PFSK-1 (cell line): ENCODE data around the gene RUFY1.

Experiments used
- FOXP2 ChIP-seq: optimal IDR thresholded peaks from 2 replicates; pipeline ENCODE3; 2011; ENCODE audit warnings: borderline replicate concordance, control low read depth, inconsistent platforms; ENCODE audit not compliant: insufficient read depth; ENCODE audit errors: extremely low read length, extremely low read depth
- POLR2AphosphoS5 ChIP-seq: IDR thresholded peaks from 2 replicates; pipeline ENCODE4 v1.6.1; 2012; ENCODE audit warnings: low read depth, mild to moderate bottlenecking, control low read depth, low read length, moderate library complexity
- SIN3A ChIP-seq: IDR thresholded peaks from 2 replicates; pipeline ENCODE4 v1.6.1; 2012; ENCODE audit warnings: mild to moderate bottlenecking, low read length, moderate library complexity, borderline replicate concordance; ENCODE audit not compliant: insufficient read depth
- TAF1 ChIP-seq: IDR thresholded peaks from 2 replicates; pipeline ENCODE4 v1.6.1; 2012; ENCODE audit warnings: low read length, control low read depth, borderline replicate concordance; ENCODE audit not compliant: insufficient read depth
- TF ChIP-seq, protein P1 (sequence below), 2 experiments: IDR thresholded peaks; 2 replicates each; pipeline versions ENCODE4 v1.6.1 to v1.8.0; 2011 to 2012; ENCODE audit warnings: low read depth in 2 of 2, low read length in 2 of 2, control low read depth in 1 of 2, inconsistent platforms in 1 of 2, mild to moderate bottlenecking in 1 of 2, moderate library complexity in 1 of 2; ENCODE audit not compliant: insufficient read depth in 1 of 2

The RUFY1 gene

GRCh38 chr5:179610903-179611265, 60.5 kb downstream of the RUFY1 start:
- TF ChIP-seq POLR2AphosphoS5 (0 out of 2 replicates have a peak, but pooled peaks have one; percentile 9), FOXP2 (no peak), SIN3A (no peak)

DNA sequence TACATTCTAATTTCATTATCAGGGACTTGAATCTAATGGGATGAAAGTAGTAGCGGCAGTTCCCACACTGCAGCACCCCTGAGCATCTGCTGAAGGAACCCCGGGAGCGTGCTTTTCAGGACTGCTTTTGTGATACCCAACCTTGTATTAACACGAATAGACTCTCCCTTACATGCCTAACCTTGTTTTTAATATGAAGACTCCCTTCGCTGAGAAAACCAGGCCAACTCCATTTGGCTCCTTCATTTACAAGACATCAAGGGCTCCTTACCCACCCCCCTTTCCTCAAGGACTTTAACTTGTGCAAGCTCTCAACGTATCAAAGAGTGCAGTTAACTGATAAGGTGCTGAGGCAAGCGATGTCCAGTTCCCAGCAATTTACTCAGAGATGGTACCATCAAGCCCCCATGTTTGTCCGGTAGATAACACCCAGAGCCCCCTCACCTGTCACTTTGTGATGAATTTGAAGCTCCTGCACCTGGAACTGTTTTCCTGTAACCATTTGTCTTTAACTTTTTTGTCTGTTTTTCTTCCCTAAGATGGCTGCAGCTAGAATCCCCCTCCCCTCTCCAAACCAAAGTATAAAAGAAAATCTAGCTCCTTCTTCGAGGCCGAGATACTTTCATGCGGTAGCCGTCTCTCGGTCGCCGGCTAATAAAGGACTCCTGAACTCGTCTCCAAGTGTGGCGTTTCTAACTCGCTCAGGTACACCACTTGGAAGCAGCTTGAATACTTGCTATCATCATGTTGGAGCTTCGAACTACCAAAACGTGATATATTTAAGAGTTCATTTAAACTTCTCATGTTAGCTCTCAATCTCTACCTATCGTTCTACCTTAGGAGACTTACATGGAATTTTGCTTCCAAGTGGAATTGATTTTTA, 62.5 kb downstream of the RUFY1 start:
- TF ChIP-seq FOXP2: no peak
- 0 out of 2 replicates have a peak, but pooled peaks have one; percentile 74 for TF ChIP-seq POLR2AphosphoS5
- no peak for TF ChIP-seq SIN3A
- TF ChIP-seq, protein P1, sequence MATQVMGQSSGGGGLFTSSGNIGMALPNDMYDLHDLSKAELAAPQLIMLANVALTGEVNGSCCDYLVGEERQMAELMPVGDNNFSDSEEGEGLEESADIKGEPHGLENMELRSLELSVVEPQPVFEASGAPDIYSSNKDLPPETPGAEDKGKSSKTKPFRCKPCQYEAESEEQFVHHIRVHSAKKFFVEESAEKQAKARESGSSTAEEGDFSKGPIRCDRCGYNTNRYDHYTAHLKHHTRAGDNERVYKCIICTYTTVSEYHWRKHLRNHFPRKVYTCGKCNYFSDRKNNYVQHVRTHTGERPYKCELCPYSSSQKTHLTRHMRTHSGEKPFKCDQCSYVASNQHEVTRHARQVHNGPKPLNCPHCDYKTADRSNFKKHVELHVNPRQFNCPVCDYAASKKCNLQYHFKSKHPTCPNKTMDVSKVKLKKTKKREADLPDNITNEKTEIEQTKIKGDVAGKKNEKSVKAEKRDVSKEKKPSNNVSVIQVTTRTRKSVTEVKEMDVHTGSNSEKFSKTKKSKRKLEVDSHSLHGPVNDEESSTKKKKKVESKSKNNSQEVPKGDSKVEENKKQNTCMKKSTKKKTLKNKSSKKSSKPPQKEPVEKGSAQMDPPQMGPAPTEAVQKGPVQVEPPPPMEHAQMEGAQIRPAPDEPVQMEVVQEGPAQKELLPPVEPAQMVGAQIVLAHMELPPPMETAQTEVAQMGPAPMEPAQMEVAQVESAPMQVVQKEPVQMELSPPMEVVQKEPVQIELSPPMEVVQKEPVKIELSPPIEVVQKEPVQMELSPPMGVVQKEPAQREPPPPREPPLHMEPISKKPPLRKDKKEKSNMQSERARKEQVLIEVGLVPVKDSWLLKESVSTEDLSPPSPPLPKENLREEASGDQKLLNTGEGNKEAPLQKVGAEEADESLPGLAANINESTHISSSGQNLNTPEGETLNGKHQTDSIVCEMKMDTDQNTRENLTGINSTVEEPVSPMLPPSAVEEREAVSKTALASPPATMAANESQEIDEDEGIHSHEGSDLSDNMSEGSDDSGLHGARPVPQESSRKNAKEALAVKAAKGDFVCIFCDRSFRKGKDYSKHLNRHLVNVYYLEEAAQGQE (IDR thresholded peaks at IDR 0.05; ENCODE audit: insufficient read depth in 1 of 2, low read depth in 2 of 2, low read length in 2 of 2): no peak
- no peak for TF ChIP-seq TAF1

DNA sequence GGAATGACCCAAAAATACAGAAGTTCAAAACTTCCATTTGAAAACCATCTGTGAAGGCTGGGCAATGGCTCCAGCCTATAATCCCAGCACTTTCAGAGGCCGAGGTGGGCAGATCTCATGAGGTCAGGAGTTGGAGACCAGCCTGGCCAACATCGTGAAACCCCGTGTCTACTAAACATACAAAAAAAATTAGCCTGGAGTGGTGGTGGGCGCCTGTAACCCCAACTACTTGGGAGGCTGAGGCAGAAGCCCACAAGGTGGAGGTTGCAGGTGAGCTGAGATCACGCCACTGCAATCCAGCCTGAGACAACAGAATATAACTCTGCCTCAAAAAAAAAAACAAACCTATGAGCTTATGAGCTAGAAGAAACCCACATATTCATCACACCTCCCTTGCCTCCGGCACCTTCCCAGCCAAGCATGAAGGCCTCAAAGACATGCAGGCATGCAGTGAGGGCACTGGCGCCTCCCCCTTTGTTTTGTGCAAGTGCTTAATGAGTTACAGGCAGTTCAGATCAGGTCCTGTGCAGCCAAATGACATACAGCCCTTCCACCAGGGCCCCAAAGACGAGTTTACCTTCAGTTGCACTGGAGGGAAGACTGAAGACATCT, 63.2 kb downstream of the RUFY1 start:
- TF ChIP-seq POLR2AphosphoS5: no peak
- peak; percentile 68; the same call in 1 of the 2 replicates for TF ChIP-seq SIN3A

DNA sequence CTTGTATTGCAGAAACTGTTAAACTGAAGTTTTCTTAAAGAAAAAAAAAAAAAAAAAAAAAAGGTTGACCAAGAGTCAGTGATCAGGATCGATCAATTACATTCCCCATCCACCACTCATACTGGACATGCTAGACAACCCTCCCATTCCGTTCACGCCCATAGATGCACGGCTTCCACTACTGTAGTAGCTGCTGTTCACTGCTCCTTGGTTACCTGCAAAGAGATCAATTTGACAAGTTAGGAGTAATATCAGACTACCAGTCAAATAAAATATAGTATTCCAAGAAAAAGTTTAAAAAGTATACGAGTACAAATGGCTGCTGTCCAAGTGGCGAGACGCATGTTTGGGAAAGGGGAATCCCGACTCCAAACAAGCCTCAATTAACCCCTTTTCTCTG, 64.4 kb downstream of the RUFY1 start:
- peak; percentile 24 for TF ChIP-seq POLR2AphosphoS5
- TF ChIP-seq, protein P1 (IDR thresholded peaks at IDR 0.05; ENCODE audit: insufficient read depth in 1 of 2, low read depth in 2 of 2, low read length in 2 of 2): no peak
- no peak for TF ChIP-seq TAF1

DNA sequence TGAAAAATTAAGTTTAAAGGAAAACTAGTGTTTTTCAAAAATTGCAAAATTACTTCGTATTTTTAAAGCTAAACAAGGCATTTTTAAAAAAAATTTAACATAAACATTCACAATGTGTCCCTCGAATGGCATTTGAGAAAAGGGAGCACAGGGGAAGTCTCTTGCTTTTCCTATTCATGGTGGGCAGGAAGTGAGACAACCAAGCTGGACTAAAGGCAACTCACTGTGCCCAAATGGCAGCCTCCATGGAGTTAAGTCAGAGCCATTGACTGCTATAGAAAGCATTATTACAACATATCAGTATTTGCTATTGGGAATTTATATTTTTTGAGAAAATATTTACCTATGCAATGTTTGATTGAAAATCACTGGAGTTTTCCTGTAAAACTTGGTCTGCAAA, 64.8 kb downstream of the RUFY1 start:
- no peak for TF ChIP-seq SIN3A
- no peak for TF ChIP-seq TAF1
- TF ChIP-seq, protein P1 (IDR thresholded peaks at IDR 0.05; ENCODE audit: insufficient read depth in 1 of 2, low read depth in 2 of 2, low read length in 2 of 2): no peak
- 0 out of 2 replicates have a peak, but pooled peaks have one; percentile 11 for TF ChIP-seq POLR2AphosphoS5
- no peak for TF ChIP-seq FOXP2

GRCh38 chr5:179616002-179616594, 65.7 kb downstream of the RUFY1 start:
- TF ChIP-seq FOXP2 (no peak), TAF1 (no peak), POLR2AphosphoS5 (peak; percentile 42; the same call in 1 of the 2 replicates)
- TF ChIP-seq, protein P1 (IDR thresholded peaks at IDR 0.05; ENCODE audit: insufficient read depth in 1 of 2, low read depth in 2 of 2, low read length in 2 of 2): no peak
